Measurements from ENCODE around the gene TMEM35A. TPM values are rescaled to one million over a fixed set of nuclear protein-coding genes. Genes with fewer than 3 reads are reported as not detected.
"Not testable (repeated sequence)": the region's sequence is repeated elsewhere in the genome, so short reads cannot be mapped to it uniquely, and the experiment has no call there.

TMEM35A gene
- 11.5 TPM for total RNA-seq

GRCh38 chrX:101078716-101079598, at the start of gene TMEM35A:
Gene TMEM35A, plus strand, starts transcription at chrX:101078879. Its CDS starts 124 bp downstream, at chrX:101079003.
- no peak for DNase-seq (ENCODE audit: low spot score)

GRCh38 chrX:101029665-101030064, 49.0 kb upstream of the TMEM35A start:
- DNase-seq (ENCODE audit: low spot score), result no peak

- no peak for DNase-seq (ENCODE audit: low spot score)
These were observed 41.4 kb upstream of the TMEM35A start for GRCh38 chrX:101037231-101037630.

- DNase-seq (ENCODE audit: low spot score), result no peak
These were observed 38.5 kb upstream of the TMEM35A start for GRCh38 chrX:101040197-101040596.

GRCh38 chrX:101051153-101051548, 27.5 kb upstream of the TMEM35A start:
- DNase-seq (ENCODE audit: low spot score), result no peak

- peak; percentile 88 for DNase-seq (ENCODE audit: low spot score)
These were observed 27.0 kb upstream of the TMEM35A start, which contains the start of gene TRMT2B for GRCh38 chrX:101051549-101052302. Gene TRMT2B, minus strand, starts transcription at chrX:101052111. Its CDS starts 9,822 bp downstream, at chrX:101042289.

- not testable (repeated sequence) for DNase-seq (ENCODE audit: low spot score)
These were observed 22.1 kb upstream of the TMEM35A start for GRCh38 chrX:101056551-101056950.

GRCh38 chrX:101057093-101057714, 21.5 kb upstream of the TMEM35A start:
- no peak for DNase-seq (ENCODE audit: low spot score)

GRCh38 chrX:101062176-101062575, 16.5 kb upstream of the TMEM35A start:
- DNase-seq (ENCODE audit: low spot score), result no peak

GRCh38 chrX:101071582-101071981, 7.1 kb upstream of the TMEM35A start:
- no peak for DNase-seq (ENCODE audit: low spot score)

GRCh38 chrX:101079736-101080270, 1.1 kb downstream of the TMEM35A start:
- DNase-seq (ENCODE audit: low spot score), result no peak

GRCh38 chrX:101080326-101081124, 1.8 kb downstream of the TMEM35A start:
- no peak for DNase-seq (ENCODE audit: low spot score)

GRCh38 chrX:101081231-101081630, 2.6 kb downstream of the TMEM35A start:
- DNase-seq (ENCODE audit: low spot score), result no peak

GRCh38 chrX:101091817-101092216, 13.1 kb downstream of the TMEM35A start:
- no peak for DNase-seq (ENCODE audit: low spot score)

- peak; percentile 95 for DNase-seq (ENCODE audit: low spot score)
These were observed 19.1 kb downstream of the TMEM35A start, which contains the start of gene CENPI for GRCh38 chrX:101097546-101098453. Gene CENPI, plus strand, starts transcription at chrX:101098204. Its CDS starts 2,867 bp downstream, at chrX:101101071.

GRCh38 chrX:101108284-101108683, 29.6 kb downstream of the TMEM35A start:
- no peak for DNase-seq (ENCODE audit: low spot score)

GRCh38 chrX:101117701-101118100, 39.0 kb downstream of the TMEM35A start:
- DNase-seq (ENCODE audit: low spot score), result no peak

GRCh38 chrX:101136235-101136634, 57.6 kb downstream of the TMEM35A start:
- DNase-seq (ENCODE audit: low spot score), result no peak
